ENCODE results near the gene TIMM22. TPM values are rescaled to one million over a fixed set of nuclear protein-coding genes. Genes with fewer than 3 reads are reported as not detected.
A peak's percentile ranks its signal among the peaks of the same experiment; 100 is the strongest.
"Not testable (repeated sequence)": the region's sequence is repeated elsewhere in the genome, so short reads cannot be mapped to it uniquely, and the experiment has no call there.

The TIMM22 gene
- total RNA-seq, 3 donors from 2014 or later: 8.2 to 11.4 (median 10.1) TPM

GRCh38 chr17:1047879-1048470 lies 51.0 kb downstream of the TIMM22 start:
- ATAC-seq (no peak), DNase-seq (peak in 1 of 3 donors; percentile 27)
- Histone ChIP-seq H3K36me3 (ENCODE audit: low read depth) (no peaks in the 10 kb centered on the region), H3K4me1 (ENCODE audit: low read depth) (no peaks in the 10 kb centered on the region), H3K4me3 (no peak overlapping the region), H3K9me3 (no peaks in the 10 kb centered on the region)
- intact Hi-C loops (cut with DNase I, micrococcal nuclease): no loop called here
- no peak for TF ChIP-seq CTCF (IDR thresholded peaks at IDR 0.05)

- H3K9me3 ChIP-seq; H3K36me3 ChIP-seq (ENCODE audit: low read depth); H3K4me3 ChIP-seq; H3K4me1 ChIP-seq (ENCODE audit: low read depth); intact Hi-C loops (cut with DNase I, micrococcal nuclease); ATAC-seq: not testable (repeated sequence)
- peak in 1 of 3 donors; percentile 28 for DNase-seq
Observed at GRCh38 chr17:1048516-1049115, 51.7 kb downstream of the TIMM22 start.

GRCh38 chr17:1049446-1050225 lies 52.7 kb downstream of the TIMM22 start:
- no peak overlapping the region for H3K4me3 ChIP-seq
- no peaks in the 10 kb centered on the region for H3K36me3 ChIP-seq (ENCODE audit: low read depth)
- no peaks in the 10 kb centered on the region for H3K4me1 ChIP-seq (ENCODE audit: low read depth)
- DNase-seq (peak in 2 of 3 donors; percentile 12 to 34), ATAC-seq (no peak)
- intact Hi-C loops (cut with DNase I, micrococcal nuclease): loop anchor here in 1 of 2 donors (10.0 kb wide), 1 partner anchor 45 kb away; no protein-coding TSS in a partner anchor
- no peak for TF ChIP-seq CTCF (IDR thresholded peaks at IDR 0.05)
- H3K9me3 ChIP-seq: no peaks in the 10 kb centered on the region

- no peaks in the 10 kb centered on the region for H3K9me3 ChIP-seq
- no peak overlapping the region for H3K4me3 ChIP-seq
- no peaks in the 10 kb centered on the region for H3K36me3 ChIP-seq (ENCODE audit: low read depth)
- no peaks in the 10 kb centered on the region for H3K4me1 ChIP-seq (ENCODE audit: low read depth)
- no peak for TF ChIP-seq CTCF (IDR thresholded peaks at IDR 0.05)
- intact Hi-C loops (cut with DNase I, micrococcal nuclease): loop anchor here in 1 of 2 donors (10.0 kb wide), 1 partner anchor 46 kb away; no protein-coding TSS in a partner anchor
- peak; percentile 17 for ATAC-seq
- DNase-seq: peak in 2 of 3 donors; percentile 22 to 35
Observed at GRCh38 chr17:1050246-1050995, 53.5 kb downstream of the TIMM22 start.

GRCh38 chr17:1050996-1051925 lies 54.3 kb downstream of the TIMM22 start:
- Histone ChIP-seq H3K9me3 (no peaks in the 10 kb centered on the region), H3K36me3 (ENCODE audit: low read depth) (no peaks in the 10 kb centered on the region), H3K4me3 (no peak overlapping the region), H3K4me1 (ENCODE audit: low read depth) (no peaks in the 10 kb centered on the region)
- intact Hi-C loops (cut with DNase I, micrococcal nuclease): loop anchor here in 1 of 2 donors (10.0 kb wide), 1 partner anchor 46 kb away; no protein-coding TSS in a partner anchor
- ATAC-seq: no peak
- DNase-seq: peak in 2 of 3 donors; percentile 25 to 39
- no peak for TF ChIP-seq CTCF (IDR thresholded peaks at IDR 0.05)

Small RNA genes lying within 50 kb of the gene (microRNA-seq; reads per million reads assigned to microRNA genes)
- 0.70 reads per million for gene MIR3183

Other genes starting within 250 kb of the TIMM22 start
- gene GEMIN4, start 244.9 kb upstream of the TIMM22 start, total RNA-seq: 10 to 100 TPM; 15.5 to 20.3 (median 16.4) TPM
- 10 to 100 TPM; 64.3 to 97.6 (median 88.5) TPM for gene GLOD4, start 214.8 kb upstream of the TIMM22 start, total RNA-seq
- 10 to 100 TPM; 12.2 to 14.8 (median 12.4) TPM for gene MRM3, start 214.8 kb upstream of the TIMM22 start, total RNA-seq
- gene NXN, start 17.4 kb upstream of the TIMM22 start, total RNA-seq: 10 to 100 TPM in 1 of 3 donors, 1 to 10 TPM in 2; 5.3 to 98.1 (median 9.7) TPM
- 100 to 1,000 TPM; 257 to 470 (median 292) TPM for gene ABR, start 182.9 kb downstream of the TIMM22 start, total RNA-seq